ENCODE measurements around the gene ELF5. TPM values are rescaled to one million over a fixed set of nuclear protein-coding genes. Genes with fewer than 3 reads are reported as not detected.

The ELF5 gene
- total and polyA plus RNA-seq, 5 experiments from 2014 or later: not detected

GRCh38 chr11:34516247-34517040, 2.9 kb upstream of the ELF5 start:
- no peak overlapping the region for H3K27ac Mint-ChIP-seq
- no peak for ATAC-seq
- no peaks in the 10 kb centered on the region for H3K27me3 Mint-ChIP-seq
- H3K36me3 Mint-ChIP-seq: no peaks in the 10 kb centered on the region
- H3K4me3 Mint-ChIP-seq: no peak overlapping the region
- POLR2A ChIA-PET: no interaction called here
- DNase-seq: no peak
- H3K9me3 Mint-ChIP-seq: no peaks in the 10 kb centered on the region
- no peaks in the 10 kb centered on the region for H3K4me1 Mint-ChIP-seq

GRCh38 chr11:34514597-34514996, 1.0 kb upstream of the ELF5 start:
- Mint-ChIP-seq H3K27ac (no peak overlapping the region), H3K4me1 (no peaks in the 10 kb centered on the region), H3K9me3 (no peaks in the 10 kb centered on the region), H3K4me3 (no peak overlapping the region), H3K36me3 (no peaks in the 10 kb centered on the region), H3K27me3 (no peaks in the 10 kb centered on the region)
- ATAC-seq (no peak), DNase-seq (no peak)
- POLR2A ChIA-PET: no interaction called here

- peak in 8 of 10 donors; percentile 3 to 37 (median 26) for DNase-seq
- no peaks in the 10 kb centered on the region for H3K4me1 Mint-ChIP-seq
- POLR2A ChIA-PET: no interaction called here
- no peak overlapping the region for H3K4me3 Mint-ChIP-seq
- H3K27me3 Mint-ChIP-seq: no peaks in the 10 kb centered on the region
- no peak overlapping the region for H3K27ac Mint-ChIP-seq
- no peaks in the 10 kb centered on the region for H3K9me3 Mint-ChIP-seq
- no peaks in the 10 kb centered on the region for H3K36me3 Mint-ChIP-seq
- ATAC-seq: peak; percentile 59 to 63
Measured at GRCh38 chr11:34512840-34513681, 533 bp downstream of the ELF5 start.

DNA sequence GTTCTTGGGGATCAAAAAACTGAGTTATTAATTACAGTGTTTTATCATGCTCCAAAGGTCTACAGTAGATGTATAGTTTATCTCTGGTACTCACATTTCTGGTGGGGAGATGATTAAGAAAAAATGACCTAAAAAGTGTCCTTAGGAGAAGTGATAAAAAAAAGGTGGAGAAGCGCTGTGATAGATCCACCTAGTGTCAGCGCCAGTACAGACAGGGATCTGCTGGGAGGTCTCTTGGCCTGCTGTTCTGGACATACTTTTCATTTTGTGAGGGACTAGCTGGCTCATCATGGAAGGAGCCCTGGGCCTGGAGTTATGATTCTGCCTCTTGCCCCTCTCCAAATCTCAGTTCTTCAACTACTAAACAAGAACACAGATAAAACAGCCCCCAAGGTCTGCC, 2.9 kb downstream of the ELF5 start:
- Mint-ChIP-seq H3K27ac (no peak overlapping the region), H3K4me1 (no peaks in the 10 kb centered on the region), H3K27me3 (no peaks in the 10 kb centered on the region), H3K4me3 (no peak overlapping the region), H3K9me3 (no peaks in the 10 kb centered on the region), H3K36me3 (no peaks in the 10 kb centered on the region)
- DNase-seq: no peak
- ATAC-seq: no peak
- POLR2A ChIA-PET: no interaction called here

DNA sequence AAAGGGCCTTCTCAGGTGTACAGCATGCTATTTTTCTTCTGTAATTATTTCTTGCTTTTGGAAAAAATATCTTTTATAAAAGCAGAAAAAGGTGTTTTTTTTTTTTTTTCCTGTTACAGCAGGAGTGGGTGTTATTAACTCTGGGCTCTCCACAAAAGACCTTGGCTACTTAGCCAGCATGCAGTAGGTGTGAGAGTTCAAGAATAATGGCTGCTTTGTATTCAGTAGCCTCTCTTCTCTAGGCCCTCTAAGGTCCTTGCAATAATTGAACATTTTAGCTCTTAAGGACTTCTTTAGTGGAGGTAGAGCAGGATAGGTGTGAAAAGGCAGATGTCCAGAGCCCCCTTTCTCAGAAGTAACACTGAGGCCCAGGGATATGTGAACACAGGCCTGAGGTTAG, 3.4 kb downstream of the ELF5 start:
- Mint-ChIP-seq H3K27me3 (no peaks in the 10 kb centered on the region), H3K9me3 (no peaks in the 10 kb centered on the region), H3K4me1 (no peaks in the 10 kb centered on the region), H3K4me3 (no peak overlapping the region), H3K27ac (no peak overlapping the region), H3K36me3 (no peaks in the 10 kb centered on the region)
- DNase-seq (no peak), ATAC-seq (no peak)
- POLR2A ChIA-PET: no interaction called here

- Mint-ChIP-seq H3K9me3 (no peaks in the 10 kb centered on the region), H3K27ac (no peak overlapping the region), H3K27me3 (no peaks in the 10 kb centered on the region), H3K36me3 (no peaks in the 10 kb centered on the region), H3K4me3 (no peak overlapping the region), H3K4me1 (no peaks in the 10 kb centered on the region)
- no peak for DNase-seq
- ATAC-seq: no peak
- POLR2A ChIA-PET: no interaction called here
Measured at GRCh38 chr11:34509336-34509876, 4.2 kb downstream of the ELF5 start.

- H3K36me3 Mint-ChIP-seq: no peaks in the 10 kb centered on the region
- no peaks in the 10 kb centered on the region for H3K4me1 Mint-ChIP-seq
- no peak overlapping the region for H3K4me3 Mint-ChIP-seq
- no peaks in the 10 kb centered on the region for H3K27me3 Mint-ChIP-seq
- H3K9me3 Mint-ChIP-seq: no peaks in the 10 kb centered on the region
- POLR2A ChIA-PET: no interaction called here
- peak overlapping the region in 1 of 10 donors; percentile 31 for H3K27ac Mint-ChIP-seq
- no peak for DNase-seq
- no peak for ATAC-seq
Measured at GRCh38 chr11:34508524-34508923, 5.1 kb downstream of the ELF5 start.

DNA sequence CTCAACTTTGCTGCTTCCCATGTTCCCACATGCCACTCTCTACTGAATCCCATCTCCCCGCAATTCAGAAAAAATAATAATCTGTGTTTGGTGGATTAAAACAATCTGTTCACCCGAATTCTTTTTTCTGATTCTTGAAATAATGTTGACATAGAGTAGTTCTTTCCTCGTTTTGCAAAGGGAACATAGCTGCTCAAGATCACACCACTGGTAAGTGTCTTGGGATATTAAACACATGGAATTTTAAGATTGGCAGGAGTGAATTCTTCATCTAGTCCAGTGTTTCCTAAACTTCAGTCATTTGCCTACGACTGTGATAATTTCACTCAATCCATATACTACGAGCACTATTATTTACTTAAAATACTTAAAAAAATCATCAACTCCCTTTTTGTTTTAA, 6.0 kb downstream of the ELF5 start:
- Mint-ChIP-seq H3K36me3 (no peaks in the 10 kb centered on the region), H3K27me3 (no peaks in the 10 kb centered on the region), H3K4me3 (no peak overlapping the region), H3K27ac (no peak overlapping the region), H3K9me3 (no peaks in the 10 kb centered on the region), H3K4me1 (no peaks in the 10 kb centered on the region)
- ATAC-seq: no peak
- POLR2A ChIA-PET: no interaction called here
- DNase-seq: no peak

- Mint-ChIP-seq H3K36me3 (no peaks in the 10 kb centered on the region), H3K9me3 (no peaks in the 10 kb centered on the region), H3K27me3 (no peaks in the 10 kb centered on the region), H3K4me1 (no peaks in the 10 kb centered on the region), H3K27ac (no peak overlapping the region), H3K4me3 (no peak overlapping the region)
- ATAC-seq: no peak
- POLR2A ChIA-PET: no interaction called here
- no peak for DNase-seq
Measured at GRCh38 chr11:34507156-34507555, 6.4 kb downstream of the ELF5 start.

- H3K9me3 Mint-ChIP-seq: no peaks in the 10 kb centered on the region
- H3K4me3 Mint-ChIP-seq: no peak overlapping the region
- POLR2A ChIA-PET: no interaction called here
- no peak for DNase-seq
- no peaks in the 10 kb centered on the region for H3K36me3 Mint-ChIP-seq
- no peaks in the 10 kb centered on the region for H3K4me1 Mint-ChIP-seq
- no peak for ATAC-seq
- H3K27me3 Mint-ChIP-seq: peaks cover 0 to 3% (median 0%) of the 10 kb centered on the region in 5 donors
- peak overlapping the region in 1 of 10 donors; percentile 9 for H3K27ac Mint-ChIP-seq
Measured at GRCh38 chr11:34505874-34506273, 7.7 kb downstream of the ELF5 start.

DNA sequence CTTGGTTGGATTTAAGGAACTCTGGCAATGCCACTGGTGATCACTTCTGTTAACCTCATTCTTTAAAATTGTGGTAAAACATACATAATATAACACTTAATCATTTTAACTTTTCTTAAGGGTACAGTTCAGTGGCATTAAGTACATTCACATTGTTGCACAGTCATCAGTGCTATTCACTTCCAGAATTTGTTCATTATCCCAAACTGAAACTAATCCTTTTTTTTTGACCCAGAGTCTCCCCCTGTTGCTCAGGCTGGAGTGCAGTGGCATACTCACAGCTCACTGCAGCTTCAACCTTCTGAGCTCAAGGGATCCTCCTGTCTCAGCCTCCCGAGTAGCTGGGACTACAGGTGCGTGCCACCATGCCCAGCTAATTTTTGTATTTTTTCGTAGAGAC, 10.6 kb downstream of the ELF5 start:
- no peak overlapping the region for H3K4me3 Mint-ChIP-seq
- no peak for DNase-seq
- POLR2A ChIA-PET: no interaction called here
- no peaks in the 10 kb centered on the region for H3K4me1 Mint-ChIP-seq
- no peaks in the 10 kb centered on the region for H3K9me3 Mint-ChIP-seq
- no peaks in the 10 kb centered on the region for H3K36me3 Mint-ChIP-seq
- H3K27me3 Mint-ChIP-seq: peaks cover 0 to 4% (median 0%) of the 10 kb centered on the region in 5 donors
- peak overlapping the region in 1 of 10 donors; percentile 44 for H3K27ac Mint-ChIP-seq
- no peak for ATAC-seq

DNA sequence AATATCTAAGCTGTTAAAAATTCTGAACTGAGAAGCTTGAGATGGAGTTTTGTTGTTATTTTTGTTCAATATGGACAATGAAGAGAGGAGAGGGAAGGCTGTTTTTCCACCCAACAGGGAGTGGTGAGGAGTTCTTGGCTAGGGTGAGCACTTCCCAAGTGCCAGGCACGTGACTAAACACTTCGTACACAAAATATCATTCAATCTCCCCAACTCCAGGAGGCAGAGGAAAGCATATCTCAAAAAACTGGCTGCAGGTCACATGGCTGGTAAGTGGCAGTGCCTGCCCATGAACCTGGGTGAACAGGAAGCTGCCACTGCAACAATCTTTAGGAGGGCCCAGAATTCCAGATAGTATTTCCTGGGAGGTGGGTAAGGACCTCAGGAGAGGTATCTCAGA, 11.6 kb downstream of the ELF5 start:
- Mint-ChIP-seq H3K4me1 (no peaks in the 10 kb centered on the region), H3K4me3 (no peak overlapping the region), H3K27me3 (peaks cover 0 to 4% (median 0%) of the 10 kb centered on the region in 5 donors), H3K36me3 (no peaks in the 10 kb centered on the region), H3K27ac (no peak overlapping the region), H3K9me3 (no peaks in the 10 kb centered on the region)
- DNase-seq (no peak), ATAC-seq (no peak)
- POLR2A ChIA-PET: no interaction called here

DNA sequence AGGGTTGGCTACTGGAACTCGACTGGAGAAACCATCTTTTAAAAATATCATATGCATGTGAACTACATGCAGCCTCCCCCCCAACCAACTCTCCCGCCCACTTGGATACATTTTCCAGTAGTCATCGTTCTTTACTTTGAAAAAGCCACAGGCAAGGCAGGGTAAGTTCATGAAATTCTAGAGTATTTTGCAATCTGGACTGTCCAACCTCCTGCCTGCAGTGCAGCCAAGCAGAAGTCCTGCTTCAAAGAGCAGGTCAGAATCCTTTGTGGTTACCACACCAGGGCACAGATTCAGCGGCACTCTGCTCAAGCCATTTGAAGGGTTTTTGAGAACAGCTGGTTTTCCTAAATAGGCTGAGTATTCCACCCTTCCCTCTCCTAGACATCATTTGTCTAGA, 12.1 kb downstream of the ELF5 start:
- DNase-seq (no peak), ATAC-seq (no peak)
- POLR2A ChIA-PET: no interaction called here
- no peak overlapping the region for H3K4me3 Mint-ChIP-seq
- no peaks in the 10 kb centered on the region for H3K36me3 Mint-ChIP-seq
- no peaks in the 10 kb centered on the region for H3K4me1 Mint-ChIP-seq
- H3K9me3 Mint-ChIP-seq: no peaks in the 10 kb centered on the region
- no peak overlapping the region for H3K27ac Mint-ChIP-seq
- peaks cover 0 to 5% (median under 1%) of the 10 kb centered on the region in 5 donors for H3K27me3 Mint-ChIP-seq

All from naive thymus-derived CD8-positive, alpha-beta T cell (primary cell).